Measurements from ENCODE around the gene CARNS1.

Gene CARNS1

GRCh38 chr11:67409261-67409666 lies 6.2 kb upstream of the CARNS1 start:
- TF ChIP-seq CTCF (IDR thresholded peaks at IDR 0.05; ENCODE audit: low read depth, low read length), result no peak
- H3K4me3 ChIP-seq (ENCODE audit: low read depth, low read length), result no peak overlapping the region

- H3K4me3 ChIP-seq (ENCODE audit: low read depth, low read length), result no peak overlapping the region
- no peak for TF ChIP-seq CTCF (IDR thresholded peaks at IDR 0.05; ENCODE audit: low read depth, low read length)
Observed at GRCh38 chr11:67409781-67410368, 5.6 kb upstream of the CARNS1 start.

- TF ChIP-seq CTCF (IDR thresholded peaks at IDR 0.05; ENCODE audit: low read depth, low read length), result no peak
- H3K4me3 ChIP-seq (ENCODE audit: low read depth, low read length), result no peak overlapping the region
Observed at GRCh38 chr11:67410369-67410831, 5.1 kb upstream of the CARNS1 start.

- TF ChIP-seq CTCF (IDR thresholded peaks at IDR 0.05; ENCODE audit: low read depth, low read length), result no peak
- no peak overlapping the region for H3K4me3 ChIP-seq (ENCODE audit: low read depth, low read length)
Observed at GRCh38 chr11:67410984-67411784, 4.3 kb upstream of the CARNS1 start.

GRCh38 chr11:67411785-67412152 lies 3.7 kb upstream of the CARNS1 start:
- no peak overlapping the region for H3K4me3 ChIP-seq (ENCODE audit: low read depth, low read length)
- no peak for TF ChIP-seq CTCF (IDR thresholded peaks at IDR 0.05; ENCODE audit: low read depth, low read length)

GRCh38 chr11:67412495-67413179 lies 2.8 kb upstream of the CARNS1 start:
- no peak overlapping the region for H3K4me3 ChIP-seq (ENCODE audit: low read depth, low read length)

More at GRCh38 chr11:67412495-67413179, 2.8 kb upstream of the CARNS1 start:
- TF ChIP-seq CTCF (IDR thresholded peaks at IDR 0.05; ENCODE audit: low read depth, low read length), result no peak

All from WI38 (cell line).